ENCODE measurements around the gene ZNF723. TPM values are rescaled to one million over a fixed set of nuclear protein-coding genes. Genes with fewer than 3 reads are reported as not detected.
"Not testable (repeated sequence)": the region's sequence is repeated elsewhere in the genome, so short reads cannot be mapped to it uniquely, and the experiment has no call there.

ZNF723 gene
- total and polyA plus RNA-seq, 2 donors (not counting 1 experiment from before 2014, with no cell fraction given): not detected

- Histone ChIP-seq H3K79me2 (ENCODE audit: control insufficient read depth, insufficient read depth, low read length) (no peaks in the 10 kb centered on the region), H2AFZ (ENCODE audit: low read length) (no peak overlapping the region), H3K9me3 (ENCODE audit: control insufficient read depth, insufficient read depth, low read depth, low read length) (no peaks in the 10 kb centered on the region), H3K36me3 (ENCODE audit: control insufficient read depth, insufficient read depth, low read length) (no peaks in the 10 kb centered on the region), H3K4me3 (replicated peaks in 1 of 4; ENCODE audit: control extremely low read depth in 1 of 4, insufficient read depth in 1 of 4, low read depth in 3 of 4, low read length in 4 of 4) (no peak overlapping the region), H3K9ac (ENCODE audit: insufficient read depth, low read length) (no peak overlapping the region), H3K4me1 (ENCODE audit: control insufficient read depth, extremely low read depth, insufficient read depth, low read length) (no peaks in the 10 kb centered on the region), H4K20me1 (ENCODE audit: control insufficient read depth, extremely low read depth, insufficient read depth, low read length) (no peaks in the 10 kb centered on the region), H3K27me3 (ENCODE audit: control insufficient read depth, insufficient read depth, low read length) (no peaks in the 10 kb centered on the region), H3K4me2 (ENCODE audit: extremely low read depth, insufficient read depth, low read length) (no peak overlapping the region), H3K27ac (ENCODE audit: insufficient read depth, low read length) (no peak overlapping the region)
- DNase-seq (ENCODE audit: low read depth in 2 of 2): no peak
- TF ChIP-seq EZH2 (IDR thresholded peaks at IDR 0.05; ENCODE audit: low read length, missing control alignments) (no peak), CTCF (conservative IDR thresholded peaks at IDR 0.05 in 1 of 2, IDR thresholded peaks at IDR 0.05 in 1 of 2; ENCODE audit: low read depth in 1 of 2, low read length in 2 of 2) (no peak)
Observed at GRCh38 chr19:22814124-22814523, 18.0 kb upstream of the ZNF723 start.

DNA sequence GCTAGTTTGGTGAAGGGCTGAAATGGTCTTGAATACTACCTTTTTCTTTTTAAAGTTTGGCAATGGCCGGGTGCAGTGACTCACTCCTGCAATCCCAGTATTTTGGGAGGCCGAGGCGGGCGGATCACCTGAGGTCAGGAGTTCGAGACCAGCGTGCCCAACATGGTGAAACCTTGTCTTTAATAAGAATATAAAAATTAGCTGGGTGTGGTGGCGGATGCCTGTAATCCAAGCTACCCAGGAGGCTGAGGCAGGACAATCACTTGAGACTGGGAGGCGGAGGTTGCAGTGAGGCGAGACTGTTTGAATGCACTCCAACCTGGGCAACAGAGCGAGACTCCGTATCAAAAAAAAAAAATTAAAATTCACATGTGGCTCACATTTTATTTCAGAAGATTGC is 880 bp upstream of the ZNF723 start:
- DNase-seq (ENCODE audit: low read depth in 2 of 2): no peak
- H3K79me2 ChIP-seq (ENCODE audit: control insufficient read depth, insufficient read depth, low read length): no peaks in the 10 kb centered on the region
- H3K27ac ChIP-seq (ENCODE audit: insufficient read depth, low read length): no peak overlapping the region
- no peak for TF ChIP-seq CTCF (conservative IDR thresholded peaks at IDR 0.05 in 1 of 2, IDR thresholded peaks at IDR 0.05 in 1 of 2; ENCODE audit: low read depth in 1 of 2, low read length in 2 of 2)
- no peak for TF ChIP-seq EZH2 (IDR thresholded peaks at IDR 0.05; ENCODE audit: low read length, missing control alignments)
- no peak overlapping the region for H3K9ac ChIP-seq (ENCODE audit: insufficient read depth, low read length)
- H4K20me1 ChIP-seq (ENCODE audit: control insufficient read depth, extremely low read depth, insufficient read depth, low read length): no peaks in the 10 kb centered on the region
- no peaks in the 10 kb centered on the region for H3K27me3 ChIP-seq (ENCODE audit: control insufficient read depth, insufficient read depth, low read length)
- H3K4me2 ChIP-seq (ENCODE audit: extremely low read depth, insufficient read depth, low read length): no peak overlapping the region
- H3K36me3 ChIP-seq (ENCODE audit: control insufficient read depth, insufficient read depth, low read length): no peaks in the 10 kb centered on the region
- H3K9me3 ChIP-seq (ENCODE audit: control insufficient read depth, insufficient read depth, low read depth, low read length): no peaks in the 10 kb centered on the region
- H2AFZ ChIP-seq (ENCODE audit: low read length): no peak overlapping the region
- H3K4me3 ChIP-seq (replicated peaks in 1 of 4; ENCODE audit: control extremely low read depth in 1 of 4, insufficient read depth in 1 of 4, low read depth in 3 of 4, low read length in 4 of 4): no peak overlapping the region
- no peaks in the 10 kb centered on the region for H3K4me1 ChIP-seq (ENCODE audit: control insufficient read depth, extremely low read depth, insufficient read depth, low read length)

DNA sequence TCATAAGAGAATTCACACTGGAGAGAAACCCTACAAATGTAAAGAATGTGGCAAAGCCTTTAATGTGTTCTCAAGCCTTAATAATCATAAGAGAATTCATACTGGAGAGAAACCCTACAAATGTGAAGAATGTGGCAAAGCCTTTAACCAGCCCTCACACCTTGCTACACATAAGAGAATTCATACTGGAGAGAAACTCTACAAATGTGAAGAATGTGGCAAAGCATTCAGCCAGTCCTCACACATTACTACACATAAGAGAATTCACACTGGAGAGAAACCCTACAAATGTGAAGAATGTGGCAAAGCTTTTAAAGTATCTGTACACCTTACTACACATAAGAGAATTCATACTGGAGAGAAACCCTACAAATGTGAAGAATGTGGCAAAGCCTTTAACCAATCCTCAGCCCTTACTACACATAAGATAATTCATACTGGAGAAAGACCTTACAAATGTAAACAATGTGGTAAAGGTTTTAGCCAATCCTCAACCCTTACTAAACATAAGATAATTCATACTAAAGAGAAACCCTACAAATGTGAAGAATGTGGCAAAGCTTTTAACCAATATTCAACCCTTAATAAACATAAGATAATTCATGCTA is 25.7 kb downstream of the ZNF723 start:
- not testable (repeated sequence) for H3K27ac ChIP-seq (ENCODE audit: insufficient read depth, low read length); H3K9ac ChIP-seq (ENCODE audit: insufficient read depth, low read length); H3K9me3 ChIP-seq (ENCODE audit: control insufficient read depth, insufficient read depth, low read depth, low read length); H3K4me2 ChIP-seq (ENCODE audit: extremely low read depth, insufficient read depth, low read length); H3K27me3 ChIP-seq (ENCODE audit: control insufficient read depth, insufficient read depth, low read length); H3K36me3 ChIP-seq (ENCODE audit: control insufficient read depth, insufficient read depth, low read length); H4K20me1 ChIP-seq (ENCODE audit: control insufficient read depth, extremely low read depth, insufficient read depth, low read length); DNase-seq (ENCODE audit: low read depth in 2 of 2); H3K4me3 ChIP-seq (replicated peaks in 1 of 4; ENCODE audit: control extremely low read depth in 1 of 4, insufficient read depth in 1 of 4, low read depth in 3 of 4, low read length in 4 of 4); H3K4me1 ChIP-seq (ENCODE audit: control insufficient read depth, extremely low read depth, insufficient read depth, low read length); H2AFZ ChIP-seq (ENCODE audit: low read length); H3K79me2 ChIP-seq (ENCODE audit: control insufficient read depth, insufficient read depth, low read length)
